HepG2 (cell line): ENCODE results near the gene PTPRD. TPM values are rescaled to one million over a fixed set of nuclear protein-coding genes. Genes with fewer than 3 reads are reported as not detected.

Experiments used
- ATAC-seq: fragments of 200-7000 bp; cut with Tn5 transposase; 3 replicates; pipeline ENCODE4 v1.9.1; 2020; ENCODE audit warnings: mild to moderate bottlenecking, moderate library complexity
- BruUV-seq: library from RNA; stranded (reverse); fragments of 400-500 nt; replicated peaks from 2 replicates; lab custom pipeline; 2021; lab: Mats Ljungman, UMichigan
- CTCF ChIA-PET: fragments of 300-600 bp; formaldehyde crosslinking; extraction: SDS; loops from one replicate; lab custom pipeline; 2021; ENCODE audit warnings: low total read pairs, inconsistent platforms, low intra/inter-chr PET ratio; lab: Yijun Ruan, JAX
- POLR2A ChIA-PET: fragments of 350-600 bp; sonication (Branson Sonifier 250); formaldehyde crosslinking; loops from one replicate; lab custom pipeline; 2020; ENCODE audit warnings: antibody characterized with exemption, inconsistent platforms; lab: Yijun Ruan, JAX
- DNase-seq: peaks from one replicate; pipeline ENCODE4 v3.0.0-alpha.2; 2015; ENCODE audit warnings: low spot score
- FAIRE-seq: peaks from 3 replicates; lab custom pipeline; 2011; peaks lifted over from hg19 to GRCh38; lab: Jason Lieb, UNC
- H2AFZ ChIP-seq: one replicate; pipeline ENCODE4 v1.6.1; 2011; ENCODE audit warnings: low read length, inconsistent platforms
- H3K27ac ChIP-seq: fragments of 300-600 bp; 3 replicates; pipeline ENCODE4 v1.8.0; 2011; ENCODE audit warnings: mixed run types, mild to moderate bottlenecking, mixed read lengths, low read length, inconsistent platforms; ENCODE audit not compliant: insufficient read depth; ENCODE audit errors: extremely low read length
- H3K27me3 ChIP-seq, 2 experiments: fragments of 200-600 bp in 1 of 2; 2 replicates in 1 of 2; 3 replicates in 1 of 2; pipeline versions ENCODE4 v1.6.0 to v1.8.0; 2011; ENCODE audit warnings: low read length in 2 of 2, mild to moderate bottlenecking in 2 of 2, moderate library complexity in 2 of 2, inconsistent platforms in 1 of 2; ENCODE audit not compliant: insufficient read depth in 2 of 2, control insufficient read depth in 1 of 2
- H3K36me3 ChIP-seq, 2 experiments: fragments of 200-600 bp in 1 of 2; replicated peaks in 1 of 2; 2 replicates in 1 of 2; 3 replicates in 1 of 2; pipeline versions ENCODE4 v1.5.1 to v1.8.0; 2011; ENCODE audit warnings: low read length in 2 of 2, inconsistent platforms in 1 of 2; ENCODE audit not compliant: insufficient read depth in 2 of 2, control insufficient read depth in 1 of 2
- H3K4me1 ChIP-seq: 2 replicates; pipeline ENCODE4 v1.5.1; 2012; ENCODE audit warnings: low read length, inconsistent platforms; ENCODE audit not compliant: insufficient read depth
- H3K4me2 ChIP-seq: 2 replicates; pipeline ENCODE4 v1.6.0; 2011; ENCODE audit warnings: low read depth, low read length, inconsistent platforms
- H3K4me3 ChIP-seq, 3 experiments: fragments of 200-600 bp in 1 of 3; sonication (generic), shearing (Covaris generic) in 1 of 3; replicated peaks in 1 of 3; 2 replicates each; pipeline ENCODE4 v1.5.1; 2011 to 2016; ENCODE audit warnings: low read length in 3 of 3, inconsistent platforms in 2 of 3, low read depth in 2 of 3, mild to moderate bottlenecking in 2 of 3, control low read depth in 1 of 3, mixed read lengths in 1 of 3; ENCODE audit not compliant: insufficient read depth in 1 of 3
- H3K79me2 ChIP-seq: one replicate; pipeline ENCODE4 v1.6.1; 2011; ENCODE audit warnings: low read length, inconsistent platforms; ENCODE audit not compliant: insufficient read depth
- H3K9ac ChIP-seq: 2 replicates; pipeline ENCODE4 v1.6.0; 2011; ENCODE audit warnings: mild to moderate bottlenecking, low read depth, low read length, inconsistent platforms; ENCODE audit not compliant: insufficient read depth
- H3K9me3 ChIP-seq: 2 replicates; pipeline ENCODE4 v1.5.1; 2012; ENCODE audit warnings: mild to moderate bottlenecking, low read length
- H4K20me1 ChIP-seq: 2 replicates; pipeline ENCODE4 v1.6.0; 2011; ENCODE audit warnings: inconsistent platforms, mild to moderate bottlenecking, low read length, moderate library complexity; ENCODE audit not compliant: insufficient read depth
- AHR ChIP-seq: IDR thresholded peaks from 2 replicates; pipeline ENCODE4 v1.6.1; 2018; ENCODE audit warnings: missing genetic modification reagents, missing compliant biosample characterization
- ATF2 ChIP-seq: sonication (generic); formaldehyde crosslinking; IDR thresholded peaks from 2 replicates; pipeline ENCODE4 v1.4.0; 2020; ENCODE audit warnings: missing genetic modification reagents
- ATF3 ChIP-seq: sonication (generic); formaldehyde crosslinking; IDR thresholded peaks from 2 replicates; pipeline ENCODE4 v1.4.0; 2020; ENCODE audit warnings: missing genetic modification reagents
- E2F1 ChIP-seq: sonication (generic); formaldehyde crosslinking; IDR thresholded peaks from 2 replicates; pipeline ENCODE4 v1.5.0; 2020; ENCODE audit warnings: missing genetic modification reagents
- FOXK2 ChIP-seq: fragments of 450-650 bp; IDR thresholded peaks from 2 replicates; pipeline ENCODE4 v1.6.1; 2016
- KAT8 ChIP-seq: IDR thresholded peaks from 2 replicates; pipeline ENCODE4 v1.6.1; 2016; ENCODE audit warnings: missing genetic modification reagents, missing compliant biosample characterization
- NFATC3 ChIP-seq: sonication (generic); formaldehyde crosslinking; IDR thresholded peaks from 2 replicates; pipeline ENCODE4 v1.5.1; 2020; ENCODE audit warnings: mild to moderate bottlenecking, missing genetic modification reagents
- NR0B2 ChIP-seq: sonication (generic); formaldehyde crosslinking; IDR thresholded peaks from 2 replicates; pipeline ENCODE4 v1.4.0; 2020; ENCODE audit warnings: mild to moderate bottlenecking, missing genetic modification reagents
- PAF1 ChIP-seq: IDR thresholded peaks from 2 replicates; pipeline ENCODE4 v1.6.1; 2016; ENCODE audit warnings: missing genetic modification reagents, missing compliant biosample characterization
- PHF5A ChIP-seq: IDR thresholded peaks from one replicate; pipeline ENCODE4 v1.6.1; 2018; ENCODE audit warnings: low read depth, missing genetic modification reagents; ENCODE audit not compliant: unreplicated experiment
- SP2 ChIP-seq: sonication (generic); formaldehyde crosslinking; IDR thresholded peaks from 2 replicates; pipeline ENCODE4 v1.5.1; 2020; ENCODE audit warnings: mild to moderate bottlenecking, missing genetic modification reagents
- SRSF1 ChIP-seq: fragments of 200-400 bp; formaldehyde crosslinking; optimal IDR thresholded peaks from 2 replicates; pipeline ENCODE3; 2017; ENCODE audit warnings: mild to moderate bottlenecking, low read depth, low read length, moderate library complexity
- U2AF2 ChIP-seq: fragments of 200-400 bp; formaldehyde crosslinking; IDR thresholded peaks from 2 replicates; pipeline ENCODE4 v1.6.1; 2017; ENCODE audit warnings: low read depth, mild to moderate bottlenecking, low read length
- ZSCAN5A ChIP-seq: sonication (generic); formaldehyde crosslinking; IDR thresholded peaks from 2 replicates; pipeline ENCODE4 v1.8.0; 2022; ENCODE audit warnings: mild to moderate bottlenecking, missing genetic modification reagents, borderline replicate concordance
- WGBS: methylation state at CpG from one replicate; pipeline ENCODE4 v1.1.6; 2017; ENCODE audit warnings: low lambda C conversion rate; 5-methylcytosine and 5-hydroxymethylcytosine counted together
- in situ Hi-C: cut with HindIII; loops from 2 replicates; pipeline ENCODE4 v1.10.0; 2017; ENCODE audit warnings: low pct_unique_long_range_greater_than_20kb; ENCODE audit not compliant: extremely low pct_ligation_motif_present
- intact Hi-C: fragments of 100-400 bp; cut with micrococcal nuclease; formaldehyde crosslinking; loops from one replicate; pipeline ENCODE4 v1.10.0; 2022; ENCODE audit not compliant: unreplicated experiment
- polyA plus RNA-seq, 8 experiments: library from polyadenylated mRNA; depleted of rRNA in 3 of 8; stranded (reverse) in 7 of 8; unstranded in 1 of 8; fragments of >200 nt; fragmentation: Illumina TruSeq in 4 of 8; extraction: Trizol in 4 of 8; gene quantifications; 2 replicates each; pipeline versions ENCODE4 v1.2.1 to v1.2.3, GENCODE V29; 2011 to 2016; ENCODE audit warnings: low read depth in 4 of 8, missing spikeins in 1 of 8, mixed read lengths in 1 of 8; ENCODE audit not compliant: insufficient read depth in 1 of 8
- total RNA-seq, 5 experiments: library from RNA; depleted of rRNA; stranded (reverse); fragments of >200 nt; fragmentation: Illumina TruSeq; extraction: Trizol; gene quantifications; 2 replicates each; pipeline ENCODE4 v1.2.3, GENCODE V29; 2016; ENCODE audit warnings: low read depth in 1 of 5

Gene PTPRD
- total and polyA plus RNA-seq, 2 of the 13 experiments (the other 11 are each of a cell fraction or from before 2014, with no cell fraction given) = 0.05 TPM; not detected in 1

- DNase-seq (no peak), ATAC-seq (no peak), FAIRE-seq (no peak)
- Histone ChIP-seq H2AFZ (no peak overlapping the region), H3K36me3 (no peaks in the 10 kb centered on the region), H3K4me3 (no peak overlapping the region), H3K9me3 (no peaks in the 10 kb centered on the region), H4K20me1 (no peaks in the 10 kb centered on the region), H3K27ac (no peak overlapping the region), H3K79me2 (no peaks in the 10 kb centered on the region), H3K4me1 (no peaks in the 10 kb centered on the region), H3K4me2 (no peak overlapping the region), H3K9ac (no peak overlapping the region), H3K27me3 (no peaks in the 10 kb centered on the region)
- 19% methylated on average over 5 of the region's 5 CpGs for WGBS
- intact Hi-C loops = no loop called here
- in situ Hi-C loops = no loop called here
- CTCF ChIA-PET = no interaction called here
- POLR2A ChIA-PET = no interaction called here
- TF ChIP-seq FOXK2 = no peak
- no peak for TF ChIP-seq U2AF2
- no peak for TF ChIP-seq ATF3 (CRISPR knock-in tag)
- TF ChIP-seq KAT8 (CRISPR knock-in tag) = no peak
- TF ChIP-seq AHR (CRISPR knock-in tag) = no peak
- no peak for TF ChIP-seq PAF1 (CRISPR knock-in tag)
- TF ChIP-seq PHF5A (CRISPR knock-in tag) = no peak
- no peak for TF ChIP-seq NR0B2
- BruUV-seq = no TSS peak
Observed at GRCh38 chr9:8723195-8723594, 1889.6 kb downstream of the PTPRD start.

- H3K9ac ChIP-seq = no peak overlapping the region
- H3K4me2 ChIP-seq = no peak overlapping the region
- 0% methylated on average over 1 of the region's 1 CpG for WGBS
- no peaks in the 10 kb centered on the region for H3K4me1 ChIP-seq
- H3K4me3 ChIP-seq = no peak overlapping the region
- ATAC-seq (no peak), FAIRE-seq (no peak), DNase-seq (no peak)
- CTCF ChIA-PET = no interaction called here
- TF ChIP-seq E2F1 (CRISPR knock-in tag) (no peak), ZSCAN5A (CRISPR knock-in tag) (no peak), NFATC3 (CRISPR knock-in tag) (no peak), ATF2 (CRISPR knock-in tag) (no peak), SP2 (CRISPR knock-in tag) (no peak), SRSF1 (no peak)
- no peaks in the 10 kb centered on the region for H3K27me3 ChIP-seq
- H3K79me2 ChIP-seq = no peaks in the 10 kb centered on the region
- H4K20me1 ChIP-seq = no peaks in the 10 kb centered on the region
- POLR2A ChIA-PET = no interaction called here
- intact Hi-C loops = no loop called here
- H3K27ac ChIP-seq = no peak overlapping the region
- H3K9me3 ChIP-seq = no peaks in the 10 kb centered on the region
- no peak overlapping the region for H2AFZ ChIP-seq
- no peaks in the 10 kb centered on the region for H3K36me3 ChIP-seq
- BruUV-seq = no TSS peak
- in situ Hi-C loops = no loop called here
Observed at GRCh38 chr9:8719833-8720486, 1892.8 kb downstream of the PTPRD start.
